Astrocyte (in vitro differentiated cells and primary cell): Measurements from ENCODE around the gene CNKSR3. TPM values are rescaled to one million over a fixed set of nuclear protein-coding genes. Genes with fewer than 3 reads are reported as not detected.

Source experiments
- DNase-seq: peaks from one replicate; pipeline ENCODE4 v3.0.0-alpha.2; 2010; ENCODE audit warnings: low read depth
- FAIRE-seq: peaks from 2 replicates; lab custom pipeline; 2011; peaks lifted over from hg19 to GRCh38; lab: Jason Lieb, UNC
- H2AFZ ChIP-seq: 2 replicates; pipeline ENCODE4 v1.6.0; 2012; ENCODE audit warnings: low read depth, low read length, inconsistent platforms
- H3K27ac ChIP-seq: 2 replicates; pipeline ENCODE4 v1.5.1; 2011; ENCODE audit warnings: low read depth, low read length, inconsistent platforms
- H3K27me3 ChIP-seq: 2 replicates; pipeline ENCODE4 v1.6.0; 2011; ENCODE audit warnings: low read length, inconsistent platforms; ENCODE audit not compliant: insufficient read depth
- H3K36me3 ChIP-seq: 2 replicates; pipeline ENCODE4 v1.5.1; 2011; ENCODE audit warnings: low read length, inconsistent platforms; ENCODE audit not compliant: insufficient read depth
- H3K4me1 ChIP-seq: 2 replicates; pipeline ENCODE4 v1.5.1; 2011; ENCODE audit warnings: low read length, inconsistent platforms; ENCODE audit not compliant: insufficient read depth
- H3K4me2 ChIP-seq: 2 replicates; pipeline ENCODE4 v1.6.0; 2012; ENCODE audit warnings: low read length, inconsistent platforms
- H3K4me3 ChIP-seq: 2 replicates; pipeline ENCODE4 v1.5.1; 2011; ENCODE audit warnings: low read depth, mild to moderate bottlenecking, low read length, inconsistent platforms; ENCODE audit not compliant: insufficient read depth
- H3K79me2 ChIP-seq: 2 replicates; pipeline ENCODE4 v1.6.0; 2012; ENCODE audit warnings: mild to moderate bottlenecking, low read length, inconsistent platforms; ENCODE audit not compliant: insufficient read depth
- H3K9ac ChIP-seq: 2 replicates; pipeline ENCODE4 v1.6.0; 2012; ENCODE audit warnings: mild to moderate bottlenecking, low read length, inconsistent platforms
- H3K9me3 ChIP-seq: 2 replicates; pipeline ENCODE4 v1.5.1; 2012; ENCODE audit warnings: low read depth, mild to moderate bottlenecking, low read length, inconsistent platforms; ENCODE audit not compliant: insufficient read depth
- H4K20me1 ChIP-seq: 2 replicates; pipeline ENCODE4 v1.6.0; 2012; ENCODE audit warnings: low read length, inconsistent platforms; ENCODE audit not compliant: insufficient read depth
- H3K27ac Mint-ChIP-seq: one replicate; pipeline ENCODE4 v1.8.0; 2021; ENCODE audit warnings: mild to moderate bottlenecking, mixed read lengths; ENCODE audit not compliant: unreplicated experiment
- H3K27me3 Mint-ChIP-seq: one replicate; pipeline ENCODE4 v1.8.0; 2021; ENCODE audit warnings: low read depth, mixed read lengths; ENCODE audit not compliant: unreplicated experiment
- H3K36me3 Mint-ChIP-seq: one replicate; pipeline ENCODE4 v1.8.0; 2021; ENCODE audit warnings: low read depth, mixed read lengths; ENCODE audit not compliant: unreplicated experiment
- H3K4me1 Mint-ChIP-seq: one replicate; pipeline ENCODE4 v1.8.0; 2021; ENCODE audit warnings: low read depth, mixed read lengths; ENCODE audit not compliant: unreplicated experiment
- H3K4me3 Mint-ChIP-seq: one replicate; pipeline ENCODE4 v1.8.0; 2021; ENCODE audit warnings: mild to moderate bottlenecking, moderate library complexity, mixed read lengths; ENCODE audit not compliant: unreplicated experiment
- H3K9me3 Mint-ChIP-seq: one replicate; pipeline ENCODE4 v1.8.0; 2021; ENCODE audit warnings: mild to moderate bottlenecking, mixed read lengths; ENCODE audit not compliant: unreplicated experiment
- CTCF ChIP-seq: IDR thresholded peaks from 2 replicates; pipeline ENCODE4 v1.5.1; 2011; ENCODE audit warnings: low read depth, mild to moderate bottlenecking, inconsistent platforms, low read length, moderate library complexity; ENCODE audit not compliant: insufficient read depth
- EZH2 ChIP-seq: IDR thresholded peaks from 2 replicates; pipeline ENCODE4 v1.6.1; 2012; ENCODE audit warnings: mild to moderate bottlenecking, low read length, inconsistent platforms; ENCODE audit not compliant: insufficient read depth
- total RNA-seq: library from RNA; stranded (reverse); gene quantifications from 2 replicates; pipeline ENCODE4 v1.2.1, GENCODE V29; 2021

Gene CNKSR3
- total RNA-seq, 1 donor from 2014 or later = 11.1 TPM

- H3K27ac Mint-ChIP-seq = peak overlapping the region; percentile 99
- peak overlapping the region; percentile 73 for H2AFZ ChIP-seq
Observed at GRCh38 chr6:154410619-154411072, 99.8 kb downstream of the CNKSR3 start.

GRCh38 chr6:154408891-154409500 lies 101.5 kb downstream of the CNKSR3 start:
- H4K20me1 ChIP-seq = no peaks in the 10 kb centered on the region
- no peak for DNase-seq
- H3K36me3 ChIP-seq = no peaks in the 10 kb centered on the region
- H3K27me3 Mint-ChIP-seq = no peaks in the 10 kb centered on the region
- no peak overlapping the region for H3K4me3 Mint-ChIP-seq
- H3K4me1 Mint-ChIP-seq = peaks cover 24% of the 10 kb centered on the region
- no peak overlapping the region for H3K27ac Mint-ChIP-seq
- FAIRE-seq = no peak
- TF ChIP-seq EZH2 (no peak), CTCF (peak; percentile 49)
- H3K79me2 ChIP-seq = no peaks in the 10 kb centered on the region
- no peak overlapping the region for H2AFZ ChIP-seq
- no peak overlapping the region for H3K4me3 ChIP-seq
- H3K9me3 Mint-ChIP-seq = no peaks in the 10 kb centered on the region
- no peak overlapping the region for H3K27ac ChIP-seq
- no peaks in the 10 kb centered on the region for H3K9me3 ChIP-seq
- no peak overlapping the region for H3K9ac ChIP-seq
- no peak overlapping the region for H3K4me2 ChIP-seq
- peaks cover 37% of the 10 kb centered on the region for H3K4me1 ChIP-seq
- no peaks in the 10 kb centered on the region for H3K27me3 ChIP-seq
- peaks cover 14% of the 10 kb centered on the region for H3K36me3 Mint-ChIP-seq

More at GRCh38 chr6:154410619-154411072, 99.8 kb downstream of the CNKSR3 start:
- Histone ChIP-seq H3K27me3 (no peaks in the 10 kb centered on the region), H3K4me1 (peaks cover 28% of the 10 kb centered on the region), H4K20me1 (no peaks in the 10 kb centered on the region), H3K27ac (peak overlapping the region; percentile 97), H3K9me3 (no peaks in the 10 kb centered on the region), H3K4me2 (peak overlapping the region; percentile 77), H3K4me3 (peak overlapping the region; percentile 13), H3K9ac (peak overlapping the region; percentile 82), H3K79me2 (no peaks in the 10 kb centered on the region), H3K36me3 (no peaks in the 10 kb centered on the region)
- DNase-seq = peak; percentile 98
- peak overlapping the region; percentile 5 for H3K4me3 Mint-ChIP-seq
- TF ChIP-seq EZH2 (no peak), CTCF (no peak)
- H3K36me3 Mint-ChIP-seq = peaks cover 13% of the 10 kb centered on the region
- H3K4me1 Mint-ChIP-seq = peaks cover 32% of the 10 kb centered on the region
- H3K9me3 Mint-ChIP-seq = no peaks in the 10 kb centered on the region
- peak; percentile 98 for FAIRE-seq
- H3K27me3 Mint-ChIP-seq = no peaks in the 10 kb centered on the region

GRCh38 chr6:154407440-154407839 lies 103.0 kb downstream of the CNKSR3 start:
- peaks cover 12% of the 10 kb centered on the region for H3K36me3 Mint-ChIP-seq

More at GRCh38 chr6:154407440-154407839, 103.0 kb downstream of the CNKSR3 start:
- FAIRE-seq = no peak
- H3K4me1 ChIP-seq = peaks cover 44% of the 10 kb centered on the region
- H3K27me3 Mint-ChIP-seq = no peaks in the 10 kb centered on the region
- H3K9ac ChIP-seq = no peak overlapping the region
- H4K20me1 ChIP-seq = no peaks in the 10 kb centered on the region
- no peak for DNase-seq
- H3K4me3 ChIP-seq = no peak overlapping the region
- H3K4me2 ChIP-seq = no peak overlapping the region
- H2AFZ ChIP-seq = no peak overlapping the region
- no peak overlapping the region for H3K4me3 Mint-ChIP-seq
- H3K79me2 ChIP-seq = no peaks in the 10 kb centered on the region
- no peak for TF ChIP-seq CTCF
- TF ChIP-seq EZH2 = no peak
- no peak overlapping the region for H3K27ac Mint-ChIP-seq
- H3K9me3 ChIP-seq = no peaks in the 10 kb centered on the region
- H3K27me3 ChIP-seq = no peaks in the 10 kb centered on the region
- H3K4me1 Mint-ChIP-seq = peaks cover 19% of the 10 kb centered on the region
- H3K36me3 ChIP-seq = no peaks in the 10 kb centered on the region
- H3K9me3 Mint-ChIP-seq = no peaks in the 10 kb centered on the region
- H3K27ac ChIP-seq = no peak overlapping the region
